Measurements from ENCODE around the gene MCM6.

GRCh38 chr2:135894930-135895329 lies 18.7 kb upstream of the MCM6 start:
- TF ChIP-seq CTCF (conservative IDR thresholded peaks at IDR 0.05 in 1 of 2, IDR thresholded peaks at IDR 0.05 in 1 of 2; ENCODE audit: extremely low read depth in 1 of 2, insufficient read depth in 1 of 2, low read depth in 1 of 2, low read length in 2 of 2) (no peak), EZH2 (IDR thresholded peaks at IDR 0.05; ENCODE audit: borderline replicate concordance, low read length) (no peak)

Measured in mammary epithelial cell (primary cell).